ENCODE results near the gene SESN3. TPM values are rescaled to one million over a fixed set of nuclear protein-coding genes. Genes with fewer than 3 reads are reported as not detected.

Gene SESN3
- total RNA-seq, 1 experiment from 2014 or later = 34.9 TPM

DNA sequence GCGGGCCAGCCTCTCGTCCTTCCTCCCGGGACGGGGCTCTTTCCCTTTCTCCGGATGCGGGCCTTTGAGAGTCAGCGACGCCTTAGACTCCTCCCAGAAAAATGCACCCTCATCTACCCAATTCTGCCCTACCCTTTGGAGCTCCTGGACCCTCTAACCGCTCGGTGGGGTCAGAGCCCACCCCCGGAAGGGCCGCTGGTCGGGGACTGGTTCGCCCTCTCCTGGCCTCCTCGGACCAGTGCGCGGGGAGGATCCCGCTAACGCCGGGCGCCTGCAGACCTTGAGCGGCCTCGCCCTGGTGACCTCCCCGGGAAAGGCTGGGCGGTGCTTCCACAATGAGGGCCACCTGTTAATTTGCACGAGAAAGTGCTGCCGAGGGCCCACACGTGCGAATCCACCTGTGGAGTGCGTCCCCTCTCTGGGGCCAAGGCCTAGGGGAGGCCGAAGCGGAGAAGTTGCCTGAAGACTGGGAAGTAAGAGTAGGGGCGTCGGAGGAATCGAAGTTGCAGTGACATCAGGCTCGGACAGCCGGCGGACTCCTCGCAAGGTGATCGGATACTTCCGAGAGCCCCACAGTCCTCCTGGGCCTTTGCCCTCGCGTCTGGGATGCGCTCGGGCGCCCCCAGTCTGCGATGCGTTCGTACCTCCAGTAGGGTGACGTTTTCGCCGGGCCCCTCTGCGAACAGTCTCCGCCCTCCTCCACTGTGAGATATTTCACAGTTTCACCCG, 79.9 kb downstream of the SESN3 start (continued):
- TF ChIP-seq, protein P1, sequence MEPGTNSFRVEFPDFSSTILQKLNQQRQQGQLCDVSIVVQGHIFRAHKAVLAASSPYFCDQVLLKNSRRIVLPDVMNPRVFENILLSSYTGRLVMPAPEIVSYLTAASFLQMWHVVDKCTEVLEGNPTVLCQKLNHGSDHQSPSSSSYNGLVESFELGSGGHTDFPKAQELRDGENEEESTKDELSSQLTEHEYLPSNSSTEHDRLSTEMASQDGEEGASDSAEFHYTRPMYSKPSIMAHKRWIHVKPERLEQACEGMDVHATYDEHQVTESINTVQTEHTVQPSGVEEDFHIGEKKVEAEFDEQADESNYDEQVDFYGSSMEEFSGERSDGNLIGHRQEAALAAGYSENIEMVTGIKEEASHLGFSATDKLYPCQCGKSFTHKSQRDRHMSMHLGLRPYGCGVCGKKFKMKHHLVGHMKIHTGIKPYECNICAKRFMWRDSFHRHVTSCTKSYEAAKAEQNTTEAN (CRISPR knock-in tag; IDR thresholded peaks at IDR 0.05) = 0 out of 2 replicates have a peak, but pooled peaks have one; percentile 51
- TF ChIP-seq HMGXB4 (CRISPR knock-in tag; IDR thresholded peaks at IDR 0.05) = peak; percentile 96
- no peak for TF ChIP-seq E2F4 (CRISPR knock-in tag; IDR thresholded peaks at IDR 0.05; ENCODE audit: borderline replicate concordance, low read depth)
- peak; percentile 41; the same call in 1 of the 2 replicates for TF ChIP-seq JUN (CRISPR knock-in tag; IDR thresholded peaks at IDR 0.05)
- TF ChIP-seq PRDM15 (CRISPR knock-in tag; IDR thresholded peaks at IDR 0.05) = peak; percentile 16; the same call in 1 of the 2 replicates
- no peak for TF ChIP-seq MYBL2 (CRISPR knock-in tag; IDR thresholded peaks at IDR 0.05)
- TF ChIP-seq MAX (CRISPR knock-in tag; IDR thresholded peaks at IDR 0.05) = peak; percentile 93
- no peak for TF ChIP-seq JAZF1 (CRISPR knock-in tag; IDR thresholded peaks at IDR 0.05)
- TF ChIP-seq, protein P2, sequence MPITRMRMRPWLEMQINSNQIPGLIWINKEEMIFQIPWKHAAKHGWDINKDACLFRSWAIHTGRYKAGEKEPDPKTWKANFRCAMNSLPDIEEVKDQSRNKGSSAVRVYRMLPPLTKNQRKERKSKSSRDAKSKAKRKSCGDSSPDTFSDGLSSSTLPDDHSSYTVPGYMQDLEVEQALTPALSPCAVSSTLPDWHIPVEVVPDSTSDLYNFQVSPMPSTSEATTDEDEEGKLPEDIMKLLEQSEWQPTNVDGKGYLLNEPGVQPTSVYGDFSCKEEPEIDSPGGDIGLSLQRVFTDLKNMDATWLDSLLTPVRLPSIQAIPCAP (CRISPR knock-in tag; IDR thresholded peaks at IDR 0.05) = 0 out of 2 replicates have a peak, but pooled peaks have one; percentile 57
- TF ChIP-seq SMAD3 (CRISPR knock-in tag; IDR thresholded peaks at IDR 0.05; ENCODE audit: borderline replicate concordance) = 0 out of 2 replicates have a peak, but pooled peaks have one; percentile 45

DNA sequence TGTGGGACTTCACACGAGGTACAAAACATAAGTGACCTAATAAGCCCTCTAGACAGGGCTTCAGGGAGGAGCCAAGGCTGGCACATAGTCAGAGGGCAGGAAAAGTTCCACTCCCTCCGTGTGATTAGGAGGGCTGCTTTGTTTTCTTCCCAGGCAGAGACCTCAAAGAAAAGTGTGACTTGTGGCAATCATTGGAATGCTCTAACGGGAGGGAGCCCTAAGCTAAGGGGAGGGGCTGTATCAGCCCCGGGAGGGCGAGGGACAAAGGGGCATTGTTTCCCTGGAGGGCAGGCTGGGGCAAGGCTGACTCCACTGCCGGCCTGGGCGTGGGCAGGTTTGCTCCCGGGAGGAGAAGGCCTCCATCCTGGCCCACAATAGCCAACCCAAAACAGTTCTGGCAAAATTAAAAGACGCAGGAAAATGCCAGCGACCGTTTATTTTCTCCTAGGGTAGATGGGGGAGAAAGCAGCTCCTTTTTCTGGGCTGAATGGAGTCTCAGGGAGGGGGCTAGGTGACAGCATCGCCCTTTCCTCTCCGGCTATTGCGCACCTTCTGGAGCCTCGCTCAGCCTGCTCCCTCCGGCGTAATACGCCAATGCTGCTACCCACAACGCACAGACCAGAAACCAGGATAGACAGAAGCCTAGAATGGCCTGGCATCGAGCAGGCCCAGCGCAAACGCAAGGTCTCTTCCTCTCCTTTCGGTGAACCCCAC, 81.2 kb downstream of the SESN3 start:
- H3K36me3 Mint-ChIP-seq = no peaks in the 10 kb centered on the region
- no peaks in the 10 kb centered on the region for H3K9me3 Mint-ChIP-seq
- H3K27me3 Mint-ChIP-seq (ENCODE audit: low read depth) = peaks cover 64% of the 10 kb centered on the region
- ChIA-PET POLR2A (interaction anchor here (0.6 to 1.7 kb wide), 3 partner anchors 82 to 616 kb away, joined by 3 to 8 read pairs (median 4); partner anchors contain the start of gene SRSF8), CTCF (interaction anchor here (0.6 to 4.8 kb wide), 16 partner anchors 9 to 1517 kb away, joined by 3 to 89 read pairs (median 4); partner anchors contain the start of genes CWC15, KDM4D, SESN3 and SRSF8)
- no peak overlapping the region for H3K27ac Mint-ChIP-seq
- peak; percentile 42 for DNase-seq (ENCODE audit: low spot score)
- H3K4me1 Mint-ChIP-seq = peaks cover 13% of the 10 kb centered on the region
- H3K4me3 Mint-ChIP-seq = peak overlapping the region; percentile 81
- ATAC-seq = peak; percentile 3
- TF ChIP-seq SOX15 (CRISPR knock-in tag; IDR thresholded peaks at IDR 0.05) (no peak), ZNF423 (CRISPR knock-in tag; IDR thresholded peaks at IDR 0.05) (no peak), TEAD4 (CRISPR knock-in tag; IDR thresholded peaks at IDR 0.05) (no peak), HMGA2 (CRISPR knock-in tag; IDR thresholded peaks at IDR 0.05) (no peak)
- TF ChIP-seq, protein P3, sequence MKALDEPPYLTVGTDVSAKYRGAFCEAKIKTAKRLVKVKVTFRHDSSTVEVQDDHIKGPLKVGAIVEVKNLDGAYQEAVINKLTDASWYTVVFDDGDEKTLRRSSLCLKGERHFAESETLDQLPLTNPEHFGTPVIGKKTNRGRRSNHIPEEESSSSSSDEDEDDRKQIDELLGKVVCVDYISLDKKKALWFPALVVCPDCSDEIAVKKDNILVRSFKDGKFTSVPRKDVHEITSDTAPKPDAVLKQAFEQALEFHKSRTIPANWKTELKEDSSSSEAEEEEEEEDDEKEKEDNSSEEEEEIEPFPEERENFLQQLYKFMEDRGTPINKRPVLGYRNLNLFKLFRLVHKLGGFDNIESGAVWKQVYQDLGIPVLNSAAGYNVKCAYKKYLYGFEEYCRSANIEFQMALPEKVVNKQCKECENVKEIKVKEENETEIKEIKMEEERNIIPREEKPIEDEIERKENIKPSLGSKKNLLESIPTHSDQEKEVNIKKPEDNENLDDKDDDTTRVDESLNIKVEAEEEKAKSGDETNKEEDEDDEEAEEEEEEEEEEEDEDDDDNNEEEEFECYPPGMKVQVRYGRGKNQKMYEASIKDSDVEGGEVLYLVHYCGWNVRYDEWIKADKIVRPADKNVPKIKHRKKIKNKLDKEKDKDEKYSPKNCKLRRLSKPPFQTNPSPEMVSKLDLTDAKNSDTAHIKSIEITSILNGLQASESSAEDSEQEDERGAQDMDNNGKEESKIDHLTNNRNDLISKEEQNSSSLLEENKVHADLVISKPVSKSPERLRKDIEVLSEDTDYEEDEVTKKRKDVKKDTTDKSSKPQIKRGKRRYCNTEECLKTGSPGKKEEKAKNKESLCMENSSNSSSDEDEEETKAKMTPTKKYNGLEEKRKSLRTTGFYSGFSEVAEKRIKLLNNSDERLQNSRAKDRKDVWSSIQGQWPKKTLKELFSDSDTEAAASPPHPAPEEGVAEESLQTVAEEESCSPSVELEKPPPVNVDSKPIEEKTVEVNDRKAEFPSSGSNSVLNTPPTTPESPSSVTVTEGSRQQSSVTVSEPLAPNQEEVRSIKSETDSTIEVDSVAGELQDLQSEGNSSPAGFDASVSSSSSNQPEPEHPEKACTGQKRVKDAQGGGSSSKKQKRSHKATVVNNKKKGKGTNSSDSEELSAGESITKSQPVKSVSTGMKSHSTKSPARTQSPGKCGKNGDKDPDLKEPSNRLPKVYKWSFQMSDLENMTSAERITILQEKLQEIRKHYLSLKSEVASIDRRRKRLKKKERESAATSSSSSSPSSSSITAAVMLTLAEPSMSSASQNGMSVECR (CRISPR knock-in tag; IDR thresholded peaks at IDR 0.05; ENCODE audit: borderline replicate concordance) = no peak
- TF ChIP-seq, protein P4, sequence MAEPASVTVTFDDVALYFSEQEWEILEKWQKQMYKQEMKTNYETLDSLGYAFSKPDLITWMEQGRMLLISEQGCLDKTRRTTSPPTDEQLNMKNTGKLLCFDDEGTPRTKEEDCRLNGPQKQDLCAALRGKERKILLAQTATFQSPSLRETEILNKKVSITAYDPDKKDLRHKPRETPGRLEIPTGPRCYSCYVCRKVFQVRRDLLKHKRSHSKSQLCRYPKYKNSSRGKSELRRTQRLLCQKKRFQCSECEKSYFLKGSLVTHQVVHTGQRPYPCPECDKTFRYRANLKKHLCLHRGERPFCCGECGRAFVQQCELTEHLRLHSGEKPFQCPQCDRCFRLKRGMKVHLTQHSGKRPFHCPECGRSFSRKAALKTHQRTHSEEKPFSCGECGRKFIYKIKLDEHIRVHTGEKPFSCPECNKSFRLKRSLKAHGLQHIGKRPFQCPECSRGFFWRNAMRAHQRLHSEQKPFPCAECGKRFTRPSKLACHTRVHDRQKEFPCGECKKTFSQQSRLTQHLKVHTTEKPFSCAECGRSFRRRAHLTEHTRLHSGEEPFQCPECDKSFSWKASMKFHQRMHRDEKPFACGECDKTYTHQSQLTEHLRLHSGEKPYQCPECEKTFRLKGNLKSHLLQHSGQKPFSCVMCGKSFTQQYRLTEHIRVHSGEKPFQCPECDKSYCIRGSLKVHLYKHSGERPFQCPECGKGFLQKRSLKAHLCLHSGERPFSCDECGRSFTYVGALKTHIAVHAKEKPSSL (CRISPR knock-in tag; conservative IDR thresholded peaks at IDR 0.05) = no peak

Data from WTC11 (cell line).